ENCODE measurements around the gene GLB1L3.

Gene GLB1L3

DNA sequence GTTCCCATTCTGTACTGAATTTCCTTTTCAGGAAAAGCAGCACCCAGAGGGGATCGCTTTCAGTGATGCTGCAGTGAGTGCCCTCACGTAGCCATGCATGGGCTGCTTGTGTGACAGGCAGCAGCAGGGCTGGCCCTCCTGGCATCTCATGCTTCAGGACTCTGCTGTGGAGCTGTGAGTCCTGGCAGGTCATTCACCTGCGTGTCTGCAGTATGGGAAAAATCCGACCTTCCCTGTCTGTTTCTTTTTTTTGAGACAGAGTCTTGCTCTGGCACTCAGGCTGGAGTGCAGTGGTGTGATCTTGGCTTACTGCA lies 69.0 kb downstream of the GLB1L3 start:
- DNase-seq, result no peak

DNA sequence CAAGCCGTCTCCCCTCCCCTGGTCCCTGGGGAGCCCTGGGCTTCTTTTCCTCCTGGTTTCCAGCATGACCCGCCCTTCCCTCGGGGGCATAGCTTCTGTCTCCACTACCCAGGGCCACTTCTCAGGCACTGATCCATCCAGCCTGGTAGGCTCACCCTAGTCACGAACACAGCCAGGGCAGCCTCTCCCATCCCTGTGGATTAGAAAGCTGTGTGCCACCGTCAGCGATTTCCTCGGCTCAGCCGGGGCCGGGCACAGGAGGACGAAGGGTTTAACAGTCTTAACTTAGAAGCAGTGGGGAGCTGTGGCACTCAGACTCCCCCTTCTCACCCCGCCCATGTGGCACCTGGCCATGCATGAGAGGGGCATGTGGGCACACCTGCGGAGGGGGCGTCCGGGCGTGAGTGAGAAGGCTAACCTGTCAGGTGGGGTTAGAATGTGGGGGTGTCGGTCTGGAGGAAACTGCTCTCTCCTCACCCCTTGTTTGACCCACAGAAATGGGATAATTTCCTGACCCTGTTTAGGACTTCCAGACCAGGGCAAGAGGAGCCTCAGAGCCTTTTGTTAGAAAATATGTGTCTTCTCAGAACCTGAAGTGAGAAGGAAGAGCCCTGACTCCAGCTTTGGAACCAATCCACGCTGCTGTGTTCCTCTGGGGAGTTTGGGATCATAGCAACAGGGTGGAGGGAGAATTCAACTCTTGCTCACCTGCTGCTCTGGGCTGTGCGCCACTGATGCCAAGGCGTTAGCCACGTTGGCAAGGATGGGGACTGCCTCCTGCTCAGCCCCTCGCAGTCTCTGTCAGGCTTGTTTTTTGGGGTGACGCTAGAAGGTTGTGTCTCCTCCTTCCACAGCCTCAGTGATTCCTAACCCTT lies 70.2 kb downstream of the GLB1L3 start:
- DNase-seq, result no peak

DNA sequence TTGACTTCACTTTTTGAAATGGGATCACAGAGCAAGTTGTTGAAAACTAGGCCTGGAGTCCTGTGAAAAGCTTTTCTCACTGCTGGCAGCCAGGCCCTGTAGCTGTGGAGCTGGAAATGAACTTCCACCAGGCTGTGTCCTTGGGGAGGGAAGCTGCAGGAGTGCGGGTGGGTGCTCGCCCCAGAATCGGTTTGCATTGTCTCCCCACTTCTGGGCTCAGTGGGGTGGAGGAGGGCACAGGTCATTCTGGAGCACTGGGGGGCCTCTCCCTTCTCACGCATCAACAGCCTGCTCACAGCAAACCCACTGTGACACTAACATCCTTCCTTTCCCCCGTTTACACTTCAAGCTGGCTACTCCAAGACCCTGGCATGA lies 70.8 kb downstream of the GLB1L3 start:
- DNase-seq, result no peak

- no peak for DNase-seq
Measured at GRCh38 chr11:134347441-134347840, 71.3 kb downstream of the GLB1L3 start.

GRCh38 chr11:134349109-134349801 lies 73.1 kb downstream of the GLB1L3 start:
- DNase-seq, result no peak

GRCh38 chr11:134349802-134350355 lies 73.7 kb downstream of the GLB1L3 start:
- no peak for DNase-seq

DNA sequence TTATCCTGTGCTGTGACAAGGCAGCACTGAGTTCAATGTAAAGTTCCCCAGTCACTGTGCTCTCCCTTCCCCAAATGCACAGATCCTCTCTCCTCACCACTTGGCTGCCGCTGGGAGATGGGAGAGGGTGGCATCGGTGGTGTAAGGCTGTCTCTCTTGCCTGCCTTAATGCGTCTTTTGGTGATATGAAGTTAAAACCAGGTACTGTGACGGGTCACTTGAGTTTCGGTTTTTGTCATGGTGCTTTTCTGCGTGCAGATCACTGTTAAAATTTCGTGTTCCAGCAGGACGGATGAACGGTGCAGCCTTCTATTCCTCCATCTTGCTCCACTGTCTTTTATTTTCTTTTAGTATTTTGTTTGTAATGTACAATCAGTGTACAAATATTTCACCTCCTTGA lies 74.2 kb downstream of the GLB1L3 start:
- DNase-seq, result no peak

- DNase-seq, result no peak
Measured at GRCh38 chr11:134352111-134352510, 75.9 kb downstream of the GLB1L3 start.

- DNase-seq, result no peak
Measured at GRCh38 chr11:134355136-134355535, 79.0 kb downstream of the GLB1L3 start.

DNA sequence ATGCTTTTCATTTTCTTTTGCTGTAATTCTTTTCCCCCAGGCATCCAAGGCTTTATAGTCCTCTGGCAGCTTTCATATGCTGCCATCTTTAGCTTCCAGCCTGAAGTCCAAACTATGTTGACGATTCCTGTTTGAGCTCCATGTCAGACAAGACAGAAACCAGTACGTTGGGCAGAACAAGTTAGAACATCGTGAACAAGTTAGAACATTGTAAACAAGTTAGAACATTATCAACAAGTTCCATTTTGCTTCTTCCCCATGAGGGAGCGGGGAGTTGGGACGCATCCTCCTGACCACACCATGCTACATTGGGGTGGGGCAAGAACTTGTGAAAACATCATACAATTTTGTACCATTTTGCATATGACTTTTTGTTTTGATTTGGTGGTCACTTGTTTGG lies 79.5 kb downstream of the GLB1L3 start:
- DNase-seq, result no peak

GRCh38 chr11:134356656-134357544 lies 80.7 kb downstream of the GLB1L3 start:
- no peak for DNase-seq

GRCh38 chr11:134357545-134357839 lies 81.3 kb downstream of the GLB1L3 start:
- DNase-seq, result no peak

GRCh38 chr11:134358165-134358855 lies 82.1 kb downstream of the GLB1L3 start:
- DNase-seq, result no peak

DNA sequence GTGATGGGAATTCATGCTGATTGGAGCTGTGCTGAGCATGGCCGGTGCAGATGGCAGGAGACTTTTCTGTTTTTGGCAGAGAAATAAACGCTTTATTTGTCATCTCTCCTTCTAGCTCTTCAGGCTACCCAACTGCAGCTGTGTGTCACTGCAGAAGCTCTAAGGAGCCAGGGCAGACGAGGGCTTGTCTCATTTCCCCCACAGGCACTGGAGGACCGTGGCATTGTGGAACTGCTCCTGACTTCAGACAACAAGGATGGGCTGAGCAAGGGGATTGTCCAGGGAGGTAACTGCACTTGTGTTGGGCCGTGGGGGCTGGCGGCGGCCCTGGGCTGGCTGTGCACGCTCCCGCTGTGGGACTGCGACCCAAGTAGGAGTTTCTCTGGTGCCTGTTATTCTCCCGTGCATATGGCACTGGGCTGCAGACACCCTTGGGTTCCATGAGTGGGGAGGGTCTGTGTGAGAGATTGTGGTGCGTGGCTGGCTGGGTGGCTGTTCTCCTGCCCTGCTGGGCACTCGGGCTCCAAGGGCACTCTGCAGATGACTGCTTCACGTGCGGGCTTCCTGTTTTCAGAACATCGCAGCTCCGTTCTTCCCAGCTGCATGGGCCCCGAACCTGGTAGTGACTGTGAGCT lies 82.8 kb downstream of the GLB1L3 start:
- DNase-seq, result no peak

GRCh38 chr11:134359646-134360045 lies 83.5 kb downstream of the GLB1L3 start:
- no peak for DNase-seq

GRCh38 chr11:134360050-134360835 lies 84.1 kb downstream of the GLB1L3 start:
- DNase-seq, result peak; percentile 98

- no peak for DNase-seq
Measured at GRCh38 chr11:134361661-134362060, 85.5 kb downstream of the GLB1L3 start.

- no peak for DNase-seq
Measured at GRCh38 chr11:134362192-134362901, 86.2 kb downstream of the GLB1L3 start.

DNA sequence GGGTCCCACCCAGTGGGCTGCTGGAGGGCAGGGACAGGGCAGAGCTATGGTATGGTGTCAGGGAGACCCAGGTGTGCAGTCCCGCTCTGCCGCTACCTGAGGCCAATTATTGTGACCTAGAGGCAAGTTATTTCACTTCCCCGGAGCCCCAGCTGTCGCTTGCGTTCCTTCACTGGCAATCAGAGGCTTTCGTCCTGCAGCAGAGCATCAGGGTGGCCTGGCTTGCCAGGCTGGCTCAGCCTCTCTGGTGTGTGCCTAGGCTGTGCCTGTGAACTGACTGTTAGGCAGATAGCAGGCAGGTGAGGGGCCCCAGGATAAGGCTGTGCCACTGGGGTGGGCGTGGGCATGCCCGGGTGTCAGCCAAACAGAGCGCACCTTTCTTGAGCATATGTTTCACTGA lies 87.0 kb downstream of the GLB1L3 start:
- no peak for DNase-seq

DNA sequence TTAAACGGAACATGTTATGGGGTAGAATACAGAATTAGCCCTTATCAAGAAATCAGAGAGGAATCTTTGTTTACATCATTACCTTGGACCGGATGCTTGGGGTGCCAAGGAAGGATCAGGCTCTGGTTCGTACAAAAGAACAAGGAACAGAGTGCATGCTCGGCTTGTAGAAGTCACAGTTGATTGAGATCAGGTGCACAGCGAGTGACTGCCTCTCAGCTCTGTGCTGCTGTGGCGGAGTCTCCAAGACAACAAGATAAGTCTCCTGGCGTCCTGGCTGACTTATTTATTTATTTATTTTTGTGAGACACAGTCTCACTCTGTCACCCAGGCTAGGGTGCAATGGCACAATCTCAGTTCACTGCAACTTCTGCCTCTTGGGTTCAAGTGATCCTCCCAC lies 87.4 kb downstream of the GLB1L3 start:
- no peak for DNase-seq

DNA sequence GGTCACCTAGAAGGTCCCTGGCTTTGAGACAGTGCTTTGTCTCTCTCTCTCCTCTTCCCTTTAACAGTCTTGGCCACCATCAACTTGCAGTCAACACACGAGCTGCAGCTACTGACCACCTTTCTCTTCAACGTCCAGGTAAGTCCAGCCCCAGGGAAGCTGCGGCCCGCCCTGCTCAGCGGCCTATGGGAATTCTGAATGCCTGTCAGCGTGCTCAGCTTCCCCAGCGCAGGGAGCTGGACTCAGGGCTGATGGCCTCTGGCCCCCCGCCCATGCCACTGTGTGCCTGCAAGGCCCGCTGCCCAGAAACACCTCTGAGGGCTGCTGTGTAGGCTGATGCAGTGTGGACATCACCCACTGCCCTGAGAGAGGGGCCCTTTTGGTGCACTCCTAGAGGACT lies 88.1 kb downstream of the GLB1L3 start:
- DNase-seq, result no peak
